Activated CD4-positive, alpha-beta T cell treated with anti-CD3 and anti-CD28 coated beads, Interleukin-2, Interleukin-6, amounts not matched to agents 100 ng/mL and 50 ng/mL, durations not matched to agents 16 hours and 8 hours (primary cell): Measurements from ENCODE around the gene PRR33.

Experiments used
- DNase-seq: peaks from one replicate; pipeline ENCODE4 v3.0.0-alpha.2; 2020

Gene PRR33

GRCh38 chr11:1916132-1916985 lies 24.7 kb upstream of the PRR33 start:
- no peak for DNase-seq

- DNase-seq = no peak
Observed at GRCh38 chr11:1915795-1916131, 24.1 kb upstream of the PRR33 start.

- no peak for DNase-seq
Observed at GRCh38 chr11:1913271-1914060, 21.8 kb upstream of the PRR33 start.

GRCh38 chr11:1912289-1912878 lies 20.7 kb upstream of the PRR33 start:
- DNase-seq = no peak

- no peak for DNase-seq
Observed at GRCh38 chr11:1909524-1909923, 17.8 kb upstream of the PRR33 start.

- no peak for DNase-seq
Observed at GRCh38 chr11:1908618-1909017, 16.9 kb upstream of the PRR33 start.

GRCh38 chr11:1906611-1907423 lies 15.1 kb upstream of the PRR33 start:
- no peak for DNase-seq

GRCh38 chr11:1906181-1906580 lies 14.5 kb upstream of the PRR33 start:
- no peak for DNase-seq

GRCh38 chr11:1899686-1900085 lies 8.0 kb upstream of the PRR33 start:
- no peak for DNase-seq

GRCh38 chr11:1899090-1899489 lies 7.4 kb upstream of the PRR33 start:
- no peak for DNase-seq

GRCh38 chr11:1896923-1897322 lies 5.2 kb upstream of the PRR33 start:
- no peak for DNase-seq

GRCh38 chr11:1896468-1896867 lies 4.8 kb upstream of the PRR33 start:
- DNase-seq = no peak

GRCh38 chr11:1894759-1895158 lies 3.1 kb upstream of the PRR33 start:
- no peak for DNase-seq

- DNase-seq = no peak
Observed at GRCh38 chr11:1893581-1894359, 2.1 kb upstream of the PRR33 start.

- no peak for DNase-seq
Observed at GRCh38 chr11:1892558-1892957, 863 bp upstream of the PRR33 start.

GRCh38 chr11:1892116-1892515 lies 421 bp upstream of the PRR33 start:
- DNase-seq = no peak

GRCh38 chr11:1890856-1891830 lies 552 bp downstream of the PRR33 start:
- DNase-seq = no peak

- DNase-seq = peak; percentile 39
Observed at GRCh38 chr11:1889941-1890855, 1.5 kb downstream of the PRR33 start.

GRCh38 chr11:1889224-1889930 lies 2.3 kb downstream of the PRR33 start:
- peak; percentile 86 for DNase-seq
